Pons (tissue), 1 donor: ENCODE data around the gene PTPN18.

ENCODE experiments used
- DNase-seq: peaks from one replicate; pipeline ENCODE4 v3.0.0-alpha.2; 2016; ENCODE audit warnings: low spot score

Gene PTPN18

GRCh38 chr2:130339885-130340745, 15.7 kb upstream of the PTPN18 start:
- DNase-seq = no peak

DNA sequence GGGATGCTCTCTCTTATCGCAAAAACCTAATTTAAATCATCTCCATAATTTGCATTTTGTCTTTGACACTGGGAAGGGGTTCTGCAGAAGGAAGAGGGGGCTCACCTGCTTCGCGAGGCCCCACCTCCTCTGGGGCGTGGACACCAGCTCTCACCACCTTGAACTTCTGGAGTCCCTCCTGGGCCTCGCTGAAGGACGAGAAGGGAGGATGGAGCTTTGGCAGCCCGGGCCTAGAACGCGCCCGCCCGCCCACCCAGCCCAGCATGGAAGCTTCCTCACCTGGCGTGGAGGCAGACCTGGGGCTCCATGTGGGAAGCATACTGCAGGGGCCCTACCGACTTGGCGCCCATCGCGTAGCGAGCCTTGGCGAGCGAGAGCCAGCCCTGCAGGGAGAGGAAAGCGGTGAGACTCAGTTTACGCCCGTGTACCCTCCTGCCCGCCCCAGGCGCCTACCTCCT, 14.3 kb upstream of the PTPN18 start:
- no peak for DNase-seq

- peak; percentile 96 for DNase-seq
Measured at GRCh38 chr2:130342020-130342532, 13.8 kb upstream of the PTPN18 start.

GRCh38 chr2:130342533-130343275, 13.2 kb upstream of the PTPN18 start, which contains the start of gene IMP4:
IMP4 (plus strand) TSS chr2:130342897; CDS start chr2:130342933, 36 bp downstream.
- DNase-seq = peak; percentile 100

DNA sequence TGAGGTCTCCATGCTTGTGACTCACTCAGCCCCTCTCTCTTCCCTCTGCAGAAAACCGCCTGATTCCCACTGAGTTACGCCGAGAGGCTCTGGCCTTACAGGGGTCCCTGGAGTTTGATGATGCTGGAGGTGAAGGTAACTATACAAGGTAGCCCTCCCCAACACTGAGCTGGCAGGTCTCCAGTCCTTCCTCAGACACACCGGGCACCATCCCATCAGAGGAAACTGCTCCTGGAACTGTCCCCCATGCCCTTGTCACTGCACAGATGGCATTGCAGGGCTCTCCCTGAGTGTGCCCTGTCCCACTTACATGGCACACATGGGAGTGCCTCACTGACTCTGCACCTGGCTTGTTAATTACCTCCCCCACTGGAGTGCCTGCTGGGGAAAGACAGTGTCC, 11.3 kb upstream of the PTPN18 start:
- no peak for DNase-seq

DNA sequence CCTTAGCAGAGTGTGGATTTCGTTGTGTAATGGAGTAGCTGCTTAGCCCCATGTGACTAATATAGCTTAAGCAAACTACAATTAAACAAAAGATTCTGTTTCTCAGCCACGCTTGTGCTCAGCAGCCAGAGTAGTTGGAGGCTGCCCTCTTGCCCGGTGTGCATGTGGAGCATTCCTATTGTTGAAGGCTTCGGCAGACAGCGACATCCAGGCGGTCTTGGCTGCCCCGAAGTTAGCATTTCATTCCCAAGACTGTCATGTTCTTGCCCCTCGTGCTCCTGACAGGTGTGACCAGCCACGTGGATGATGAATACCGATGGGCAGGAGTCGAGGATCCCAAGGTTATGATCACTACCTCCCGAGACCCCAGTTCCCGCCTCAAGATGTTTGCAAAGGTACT, 10.8 kb upstream of the PTPN18 start:
- no peak for DNase-seq

DNA sequence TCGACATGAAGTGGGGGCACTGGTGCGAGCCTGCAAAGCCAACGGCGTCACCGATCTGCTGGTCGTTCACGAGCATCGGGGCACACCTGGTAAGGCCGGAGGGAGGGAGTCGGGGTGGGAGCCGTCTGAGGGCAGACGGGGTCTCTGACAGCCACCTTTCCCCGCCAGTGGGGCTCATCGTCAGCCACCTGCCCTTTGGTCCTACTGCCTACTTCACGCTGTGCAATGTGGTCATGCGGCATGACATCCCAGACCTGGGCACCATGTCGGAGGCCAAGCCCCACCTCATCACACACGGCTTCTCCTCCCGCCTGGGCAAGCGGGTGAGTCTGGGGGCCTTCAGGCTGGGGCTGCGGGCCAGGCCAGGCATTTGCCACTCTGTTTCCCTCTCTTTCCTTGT, 10.2 kb upstream of the PTPN18 start:
- DNase-seq = no peak

- DNase-seq = no peak
Measured at GRCh38 chr2:130346041-130346740, 9.7 kb upstream of the PTPN18 start.

DNA sequence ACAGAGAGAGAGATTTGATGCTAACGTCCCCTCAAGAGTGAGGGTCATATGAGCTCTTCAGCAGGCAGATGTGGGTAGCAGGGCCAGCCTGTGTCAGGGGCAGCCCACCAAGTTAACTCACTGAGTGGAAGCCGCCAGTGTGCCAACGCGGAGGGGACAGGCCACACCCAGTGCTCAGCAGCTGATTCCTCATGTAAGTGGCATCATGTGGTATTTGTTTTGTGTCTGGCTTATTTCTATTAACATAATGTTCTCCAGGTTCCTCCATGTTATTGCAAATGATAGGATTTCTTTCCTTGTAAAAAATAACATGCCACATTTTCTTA, 9.2 kb upstream of the PTPN18 start:
- DNase-seq = no peak

DNA sequence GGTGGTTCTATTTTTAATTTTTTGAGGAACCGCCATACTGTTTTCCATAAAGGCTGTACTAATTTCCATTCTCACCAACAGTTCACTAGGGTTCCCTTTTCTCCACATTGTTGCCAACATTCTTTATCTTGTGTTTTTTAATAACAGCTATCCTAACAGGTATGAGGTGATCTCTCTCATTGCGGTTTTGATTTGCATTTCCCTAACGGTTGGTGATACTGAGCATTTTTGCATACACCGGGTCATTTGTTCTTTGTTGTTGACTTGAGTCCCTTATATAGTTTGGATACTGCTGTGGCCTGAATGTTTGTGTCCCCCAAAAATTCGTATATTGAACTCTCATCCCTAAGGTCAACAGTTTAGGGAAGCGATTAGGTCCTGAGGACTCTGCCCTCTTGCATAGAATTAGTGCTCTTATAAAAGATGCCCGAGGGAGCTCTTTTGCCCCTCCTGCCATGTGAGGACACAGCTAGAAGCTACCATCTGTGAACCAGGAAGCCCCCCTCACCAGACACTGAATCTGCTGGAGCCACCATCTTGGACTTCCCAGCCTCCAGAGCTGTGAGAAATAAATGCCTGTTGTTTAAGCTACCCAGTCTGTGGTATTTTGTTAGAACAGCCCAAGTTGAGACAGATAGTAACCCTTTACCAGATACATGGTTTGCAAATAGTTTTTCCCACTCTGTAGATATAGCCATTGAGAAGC, 8.5 kb upstream of the PTPN18 start:
- DNase-seq = no peak

DNA sequence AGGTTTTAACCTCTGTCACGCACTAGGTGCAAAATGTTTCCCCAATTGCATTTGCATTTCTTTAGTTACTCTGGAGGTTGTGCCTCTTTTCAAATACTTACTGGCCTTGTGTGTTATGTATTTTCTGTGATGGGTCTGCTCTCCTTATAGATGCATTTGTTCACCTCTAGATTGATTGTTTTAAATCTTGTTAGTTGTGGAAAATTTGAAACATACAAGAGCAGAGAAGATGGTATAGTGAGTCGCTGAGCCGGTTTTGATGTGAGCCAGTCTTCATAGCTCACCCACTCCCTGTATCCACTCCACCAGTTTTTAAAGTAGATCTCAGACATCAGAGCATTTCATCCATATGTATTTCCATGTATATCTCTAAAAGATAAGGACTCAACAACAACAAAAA, 6.7 kb upstream of the PTPN18 start:
- DNase-seq = no peak

GRCh38 chr2:130351711-130352110, 4.1 kb upstream of the PTPN18 start:
- no peak for DNase-seq

GRCh38 chr2:130352237-130352636, 3.6 kb upstream of the PTPN18 start:
- DNase-seq = peak; percentile 19

DNA sequence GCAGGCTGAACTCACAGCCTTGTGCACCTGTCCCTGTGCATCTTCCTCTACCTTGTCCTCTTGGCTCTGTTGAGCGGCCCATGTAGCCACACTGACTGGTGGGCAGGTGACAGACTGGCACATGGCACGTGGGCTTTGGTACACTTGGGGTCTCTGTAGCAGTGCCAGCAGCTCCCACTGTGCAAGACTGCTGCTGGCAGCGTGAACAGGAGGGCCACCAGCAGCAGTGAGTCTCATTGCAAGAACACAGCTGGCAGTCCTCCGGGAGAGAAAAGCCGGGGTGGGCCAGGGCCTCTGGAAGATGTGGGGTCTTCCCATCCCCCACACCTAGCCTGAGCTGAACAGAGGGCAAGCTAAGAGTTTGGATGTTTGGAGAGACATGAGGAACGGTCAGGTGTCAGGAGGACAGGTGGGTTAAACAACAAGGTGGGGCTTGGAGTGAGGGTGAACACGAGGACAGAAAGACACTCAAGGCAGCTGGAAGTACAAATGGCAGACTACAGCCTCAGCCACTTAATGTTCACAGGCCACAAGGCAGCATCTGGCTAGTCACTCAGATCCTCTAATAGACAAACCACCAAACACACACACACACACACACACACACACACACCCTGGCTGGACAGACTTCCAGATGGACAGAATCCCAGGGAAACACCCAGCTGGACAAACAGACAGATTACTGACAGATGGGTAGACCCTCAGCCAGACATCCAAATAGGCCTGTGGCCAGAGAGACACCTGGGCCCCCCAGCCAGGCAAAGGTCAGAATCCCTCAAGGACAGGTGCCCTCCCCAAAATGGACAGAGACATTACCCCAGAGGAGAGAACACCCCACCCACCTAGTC, 2.3 kb upstream of the PTPN18 start:
- no peak for DNase-seq

- DNase-seq = no peak
Measured at GRCh38 chr2:130354139-130354428, 1.8 kb upstream of the PTPN18 start.

DNA sequence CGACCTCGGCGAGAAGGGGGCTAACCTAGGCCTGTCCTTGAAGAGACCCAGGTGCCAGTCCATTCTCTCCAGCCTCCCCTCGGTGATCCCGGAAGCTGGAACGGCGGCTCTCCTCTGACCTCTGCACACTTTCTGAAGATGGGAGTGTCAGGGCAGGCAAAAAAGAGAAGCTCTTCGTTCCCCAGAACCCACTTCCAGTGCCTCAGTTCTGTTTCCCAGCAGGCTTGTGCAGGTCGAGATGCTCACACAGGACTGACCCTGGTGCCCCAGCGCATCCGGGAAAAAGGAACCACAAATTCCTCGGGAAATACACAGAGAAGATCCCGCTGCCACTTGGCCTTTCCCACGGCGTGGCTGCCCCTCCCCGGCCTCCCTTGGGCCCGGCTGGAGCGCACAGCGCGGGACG, 681 bp upstream of the PTPN18 start:
- no peak for DNase-seq

DNA sequence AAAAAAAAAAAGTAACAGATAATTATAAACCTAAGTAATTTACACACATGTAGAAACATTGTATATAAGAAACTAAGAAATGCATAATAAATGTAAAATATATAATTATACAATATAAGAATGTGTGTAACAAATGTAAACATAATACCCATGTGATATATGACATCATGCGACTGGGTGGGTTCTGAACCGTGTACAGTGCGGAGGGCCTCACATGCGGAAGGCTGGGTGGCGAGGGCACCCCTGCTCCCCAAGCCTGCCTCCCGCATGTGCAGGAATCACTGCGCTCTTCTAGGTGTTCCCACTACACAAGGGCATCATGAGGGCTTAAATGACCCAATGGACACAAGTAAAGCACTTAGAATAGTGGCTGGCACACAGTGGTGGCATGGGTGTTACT, 2.0 kb downstream of the PTPN18 start:
- DNase-seq = no peak

DNA sequence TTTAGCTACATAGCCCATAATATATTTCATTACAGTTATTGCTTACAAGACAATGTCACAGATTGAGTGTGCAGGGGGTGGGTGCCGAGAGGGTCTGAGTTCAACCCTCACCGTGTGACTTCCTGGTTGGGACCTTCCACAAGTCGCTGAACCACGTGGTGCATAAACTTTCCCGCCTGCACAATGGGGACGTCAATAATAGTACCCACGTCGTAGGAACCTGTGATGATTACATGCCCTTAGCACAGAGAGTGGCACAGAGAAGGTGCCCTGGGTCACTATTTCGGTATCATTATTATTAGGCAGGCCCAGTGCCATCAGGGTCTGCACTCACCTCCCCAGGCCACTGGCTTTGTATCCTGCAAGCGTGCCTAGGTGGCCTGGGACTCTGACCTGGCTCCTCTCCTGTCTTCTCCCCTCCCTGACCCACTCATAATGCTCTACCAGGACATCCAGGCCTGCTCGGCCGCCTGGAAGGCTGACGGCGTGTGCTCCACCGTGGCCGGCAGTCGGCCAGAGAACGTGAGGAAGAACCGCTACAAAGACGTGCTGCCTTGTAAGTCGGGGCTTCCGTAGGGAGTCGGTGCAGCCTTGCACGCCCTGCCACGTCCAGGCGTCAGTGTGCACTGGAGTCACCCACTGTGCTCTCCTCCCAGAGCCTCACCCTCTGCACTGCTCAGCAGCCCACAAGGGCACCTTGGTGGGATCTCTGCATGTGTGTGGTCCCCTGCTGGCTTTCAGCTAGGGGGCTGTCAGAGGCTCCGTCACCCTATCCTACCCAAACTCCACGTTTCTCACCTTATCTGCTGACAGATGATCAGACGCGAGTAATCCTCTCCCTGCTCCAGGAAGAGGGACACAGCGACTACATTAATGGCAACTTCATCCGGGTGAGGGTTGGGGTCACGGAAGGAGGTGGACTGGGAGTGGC, 2.8 kb downstream of the PTPN18 start:
- no peak for DNase-seq

GRCh38 chr2:130359466-130359865, 3.6 kb downstream of the PTPN18 start:
- DNase-seq = no peak

GRCh38 chr2:130363479-130363878, 7.6 kb downstream of the PTPN18 start:
- no peak for DNase-seq
